GM18870 (cell line): ENCODE results near the gene SOX9.
"Not testable (repeated sequence)": the region's sequence is repeated elsewhere in the genome, so short reads cannot be mapped to it uniquely, and the experiment has no call there.

Source experiments
- ATAC-seq: cut with Tn5 transposase; IDR thresholded peaks from one replicate; pipeline ENCODE4 v1.9.1; 2021; ENCODE audit warnings: moderate library complexity; ENCODE audit not compliant: unreplicated experiment

SOX9 gene

DNA sequence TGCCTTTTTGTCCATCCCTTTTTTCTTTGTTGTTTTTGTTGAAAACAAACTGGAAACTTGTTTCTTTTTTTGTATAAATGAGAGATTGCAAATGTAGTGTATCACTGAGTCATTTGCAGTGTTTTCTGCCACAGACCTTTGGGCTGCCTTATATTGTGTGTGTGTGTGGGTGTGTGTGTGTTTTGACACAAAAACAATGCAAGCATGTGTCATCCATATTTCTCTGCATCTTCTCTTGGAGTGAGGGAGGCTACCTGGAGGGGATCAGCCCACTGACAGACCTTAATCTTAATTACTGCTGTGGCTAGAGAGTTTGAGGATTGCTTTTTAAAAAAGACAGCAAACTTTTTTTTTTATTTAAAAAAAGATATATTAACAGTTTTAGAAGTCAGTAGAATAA, 4.9 kb downstream of the SOX9 start:
- no peak for ATAC-seq

DNA sequence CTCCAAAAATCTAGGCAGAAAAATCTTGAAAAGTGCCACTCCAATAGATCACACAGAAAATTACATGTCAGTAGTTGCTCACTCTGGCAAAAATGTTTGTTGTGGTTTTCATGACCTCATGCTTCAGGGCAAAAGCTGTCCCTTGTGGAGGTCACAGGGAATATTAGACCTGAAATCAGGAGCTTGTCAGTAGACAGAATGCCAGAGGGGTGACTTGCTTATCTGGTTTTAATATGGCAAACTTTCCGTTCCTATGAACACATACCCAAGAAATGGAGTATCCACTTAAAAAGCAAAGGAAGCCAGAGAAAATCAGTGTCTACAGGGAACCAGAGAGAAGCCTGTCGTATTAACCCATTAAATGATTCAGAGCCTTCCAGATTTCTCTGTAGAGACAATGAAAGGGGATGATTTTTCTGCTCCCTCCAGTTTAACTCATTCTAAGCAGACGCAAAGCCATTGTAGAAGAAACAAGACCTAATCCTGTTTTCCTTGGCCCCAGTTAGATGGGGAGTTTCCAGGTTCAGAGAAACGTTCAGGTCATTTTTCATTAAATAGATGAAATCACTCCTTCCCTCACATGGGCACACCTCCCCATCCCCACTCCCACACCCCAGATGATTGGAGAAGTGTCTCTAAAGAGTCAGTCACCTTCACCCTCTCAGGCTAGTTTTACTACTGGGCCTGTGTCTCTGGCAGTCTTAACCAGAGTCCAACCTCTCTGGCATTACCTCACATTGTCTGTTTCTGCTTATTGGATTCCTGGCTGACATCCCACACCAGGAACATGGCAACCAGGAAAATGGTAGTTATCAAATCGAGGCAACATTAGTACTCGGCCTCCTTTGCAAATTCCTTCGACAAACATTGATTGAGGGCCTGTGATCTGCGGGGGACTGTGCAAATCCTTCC, 6.0 kb downstream of the SOX9 start:
- no peak for ATAC-seq

DNA sequence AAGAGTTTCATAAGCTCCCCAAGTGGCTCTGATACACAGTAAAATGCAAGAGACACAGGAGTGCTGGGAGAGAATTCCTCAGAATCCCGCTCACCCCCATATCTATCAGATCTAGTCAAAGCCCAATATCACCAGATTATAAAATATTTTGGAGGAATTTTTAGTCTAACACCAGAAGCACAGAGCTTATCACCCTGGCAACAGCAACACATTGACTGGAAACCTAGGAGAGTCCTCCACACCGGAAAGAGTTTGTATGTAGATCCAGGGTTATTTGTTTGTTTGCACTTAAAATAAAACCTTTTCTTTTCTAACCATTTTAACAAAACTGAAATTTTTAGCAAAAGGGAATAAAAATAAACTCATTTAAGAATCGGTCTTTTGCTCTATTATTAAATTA, 7.2 kb downstream of the SOX9 start:
- ATAC-seq, result no peak

DNA sequence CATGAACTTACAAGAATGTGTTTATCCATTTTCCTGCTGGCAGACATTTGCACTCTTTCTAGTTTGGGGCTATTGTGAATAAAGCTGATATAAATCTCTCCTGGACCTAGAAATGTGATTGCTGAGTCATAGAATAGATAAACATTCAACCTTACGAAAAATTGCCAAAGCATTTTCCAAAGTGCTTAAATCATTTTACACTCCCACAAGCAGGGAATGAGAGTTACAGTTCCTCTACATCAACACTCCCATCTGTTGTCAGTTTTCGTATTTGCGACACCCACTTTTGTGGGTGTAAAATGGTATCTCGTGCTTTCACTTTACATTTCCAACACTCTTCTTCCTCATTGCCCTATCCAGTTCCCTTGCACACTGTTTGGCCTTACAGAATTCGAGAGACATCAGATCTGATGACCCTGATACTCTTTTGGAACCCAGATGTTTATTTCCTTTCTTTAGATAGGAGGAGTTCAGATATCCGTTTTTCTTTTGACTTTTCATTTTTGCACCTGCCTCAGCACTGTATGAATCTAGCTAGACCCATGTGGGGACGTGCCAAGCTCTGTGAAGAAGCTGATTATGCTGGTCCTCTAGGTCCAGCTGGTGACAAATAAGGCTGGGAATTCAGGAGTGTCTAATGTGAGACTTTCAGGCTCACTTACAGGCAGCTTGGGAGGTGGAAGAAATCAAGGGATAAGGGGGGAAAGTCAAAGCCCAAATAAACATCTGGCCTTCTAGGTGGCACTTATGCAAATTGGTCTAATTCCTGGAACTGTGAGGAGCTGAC, 14.0 kb downstream of the SOX9 start:
- ATAC-seq, result no peak

DNA sequence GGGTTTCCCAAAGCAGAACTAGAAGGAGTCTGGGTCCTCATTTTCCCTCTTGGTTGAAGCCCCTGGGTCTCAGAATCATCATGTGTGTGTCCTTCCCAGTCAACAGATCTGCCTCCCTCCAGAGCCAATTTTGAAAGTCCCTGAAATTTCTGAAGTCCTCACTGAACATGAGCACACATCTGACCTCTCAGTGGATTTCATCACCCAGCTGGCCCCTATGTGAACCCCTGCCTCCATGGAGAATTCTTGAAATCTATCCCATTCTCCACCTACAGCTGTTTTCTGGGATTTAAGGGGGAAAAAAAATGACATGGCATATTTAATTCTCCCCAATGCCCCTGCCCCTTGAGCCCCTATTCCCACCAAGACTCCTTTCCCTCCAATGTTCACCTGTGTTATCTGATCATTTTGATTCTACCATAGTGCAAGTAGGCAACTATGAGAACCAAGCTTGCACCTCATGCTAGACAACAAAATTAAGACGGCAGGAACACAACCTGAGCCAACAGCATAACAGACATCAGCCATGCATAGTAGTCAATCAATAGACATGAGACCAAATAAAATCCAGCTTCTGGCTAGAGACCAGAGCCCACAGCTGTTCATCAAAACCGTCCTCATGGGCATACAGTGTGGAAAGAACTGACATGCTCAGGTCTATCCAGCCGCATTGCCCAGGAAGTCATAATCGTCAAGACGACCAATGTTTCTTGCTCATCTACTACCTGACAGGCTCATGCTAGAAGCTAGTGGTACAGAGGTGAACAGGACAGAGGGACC, 14.9 kb downstream of the SOX9 start:
- no peak for ATAC-seq

DNA sequence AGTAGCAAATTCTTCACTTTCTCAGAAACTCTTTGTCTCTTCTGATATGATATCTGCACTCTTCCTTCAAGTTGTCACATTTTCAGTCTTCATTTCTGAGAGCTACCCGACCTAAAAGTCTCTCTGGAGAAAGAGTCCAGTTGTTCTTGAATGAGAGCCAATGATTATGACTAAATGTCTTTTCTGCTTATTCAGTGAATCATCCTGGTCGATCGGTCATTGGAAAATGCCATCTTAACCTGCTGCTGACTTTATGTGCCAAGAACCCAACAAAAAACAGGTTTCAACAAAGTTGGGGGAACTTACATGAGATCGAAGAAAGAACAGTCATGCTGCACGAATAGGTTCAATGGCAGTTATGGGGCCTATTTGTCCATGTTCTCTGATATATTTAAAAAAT, 15.9 kb downstream of the SOX9 start:
- ATAC-seq, result no peak

DNA sequence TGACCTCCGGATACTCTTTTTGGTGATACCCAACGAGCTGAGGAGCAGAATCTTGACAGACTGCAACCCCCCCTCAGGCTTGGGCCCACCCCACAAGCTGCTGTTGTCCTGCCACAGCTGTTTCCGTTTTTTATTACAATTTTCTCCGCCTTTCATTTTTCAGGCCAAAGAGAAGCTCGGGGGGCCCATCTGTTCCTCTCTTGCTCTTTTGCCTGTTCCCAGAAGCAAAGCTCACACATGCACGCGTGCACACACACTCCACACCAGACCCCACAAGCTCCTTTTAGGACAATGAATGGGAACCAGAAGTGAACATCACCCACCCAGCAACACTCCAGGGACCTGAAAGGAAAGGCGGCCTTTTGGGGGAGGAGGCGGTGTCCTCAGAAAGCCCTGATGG, 16.3 kb downstream of the SOX9 start:
- ATAC-seq, result no peak

DNA sequence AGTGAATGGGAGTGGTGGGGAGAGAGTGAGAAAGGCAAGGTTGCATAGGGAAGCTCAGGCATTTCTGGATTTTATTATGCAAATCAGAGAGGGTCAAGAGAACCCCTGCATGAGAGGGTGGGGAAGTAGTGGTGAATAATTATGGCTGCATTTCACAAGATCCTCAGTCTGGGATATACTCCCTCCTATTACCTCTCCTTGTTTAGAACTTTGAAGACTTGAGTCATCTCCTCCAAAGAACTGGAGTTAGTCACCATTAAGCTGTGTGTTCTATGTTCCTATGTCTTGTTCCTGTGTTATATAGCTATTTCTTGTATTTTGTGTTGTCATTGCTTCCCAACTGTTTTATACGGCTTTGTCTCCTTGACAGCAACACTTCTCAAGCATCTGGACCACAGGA, 18.4 kb downstream of the SOX9 start:
- ATAC-seq, result no peak

DNA sequence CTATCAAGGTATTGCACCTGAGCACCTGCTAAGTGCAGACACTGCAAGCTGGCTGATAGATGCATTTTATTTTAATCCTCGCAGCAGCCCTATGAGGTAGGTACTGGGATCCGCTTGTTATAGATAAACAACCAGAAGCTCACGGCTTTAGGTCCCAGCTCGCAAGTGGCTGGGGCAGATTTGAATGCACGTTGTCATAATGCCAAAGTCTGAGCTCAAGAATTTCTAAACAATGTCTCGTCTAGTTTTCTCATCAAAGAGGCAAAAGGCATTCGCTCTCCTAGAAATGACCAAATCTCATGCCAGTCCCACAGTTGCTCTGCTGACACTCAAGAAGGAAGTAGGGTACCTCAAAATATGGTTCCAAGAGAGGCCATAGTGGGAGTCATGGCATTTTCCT, 20.5 kb downstream of the SOX9 start:
- no peak for ATAC-seq

DNA sequence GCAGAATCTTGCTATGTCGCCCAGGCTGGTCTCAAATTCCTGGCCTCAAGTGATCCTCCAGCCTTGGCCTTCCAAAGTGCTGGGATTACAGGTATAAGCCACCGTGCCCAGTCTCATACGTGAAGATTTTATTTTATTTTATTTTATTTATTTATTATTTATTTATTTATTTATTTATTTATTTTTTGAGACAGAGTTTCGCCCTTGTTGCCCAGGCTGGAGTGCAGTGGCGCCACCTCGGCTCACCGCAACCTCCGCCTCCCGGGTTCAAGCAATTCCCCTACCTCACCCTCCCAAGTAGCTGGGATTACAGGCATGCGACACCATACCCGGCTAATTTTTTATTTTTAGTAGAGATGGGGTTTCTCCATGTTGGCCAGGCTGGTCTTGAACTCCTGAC, 21.3 kb downstream of the SOX9 start:
- ATAC-seq, result not testable (repeated sequence)

DNA sequence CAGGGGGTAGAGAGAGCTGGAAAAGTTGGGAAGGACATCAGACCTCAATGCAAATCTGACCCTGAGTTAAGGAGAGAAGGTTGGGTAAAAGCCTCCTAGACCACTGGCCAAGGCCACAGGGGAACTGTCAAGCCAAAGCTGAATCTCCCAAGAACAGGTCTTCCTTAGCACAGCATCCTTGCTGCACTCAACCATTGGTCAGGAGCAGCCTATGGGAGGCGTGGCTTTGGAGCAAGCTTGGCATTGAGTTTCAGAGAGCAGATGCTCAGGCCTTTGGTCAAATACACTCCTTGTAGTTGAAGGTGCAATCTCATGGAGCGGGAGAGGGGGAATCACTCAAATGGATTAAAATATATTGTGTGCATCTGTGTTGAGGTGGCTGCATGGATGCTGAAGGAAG, 21.8 kb downstream of the SOX9 start:
- ATAC-seq, result no peak

DNA sequence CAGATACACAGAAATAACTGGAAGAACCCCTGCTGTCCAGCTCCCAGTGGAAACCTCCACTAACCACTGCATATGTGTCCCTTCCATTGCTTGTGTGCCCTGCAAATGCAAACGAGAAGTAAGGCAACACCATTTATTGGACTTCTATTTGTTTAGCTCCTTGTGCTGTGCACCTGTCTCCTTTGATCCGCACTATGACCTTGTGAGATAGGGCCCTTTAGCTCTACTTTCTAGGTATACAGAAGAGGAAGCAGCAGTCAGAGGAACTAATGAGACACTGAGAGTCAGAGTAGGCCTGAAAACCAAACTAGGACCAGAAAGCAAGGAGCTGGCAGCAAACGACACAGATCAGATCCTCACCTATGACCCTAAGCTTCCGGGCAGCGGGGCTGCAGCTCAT, 22.4 kb downstream of the SOX9 start:
- no peak for ATAC-seq

DNA sequence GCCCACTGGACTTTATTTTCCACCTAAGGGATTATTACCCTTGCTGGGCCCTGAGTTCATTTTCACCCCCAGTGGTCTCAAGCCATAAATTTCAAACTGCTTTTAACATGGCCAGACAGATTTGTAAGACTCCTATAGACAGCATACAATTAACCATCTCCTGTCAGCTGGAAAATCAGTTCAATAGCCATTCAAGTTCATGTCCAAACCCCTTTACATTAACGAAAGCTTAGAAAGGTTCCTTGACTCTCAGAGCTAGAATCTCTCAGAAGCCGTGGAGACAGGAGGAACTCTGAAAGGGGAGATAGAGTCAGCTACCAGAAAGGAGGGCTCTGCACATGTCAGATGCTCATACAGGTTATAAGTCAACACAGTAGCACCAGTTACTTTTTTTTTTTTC, 23.3 kb downstream of the SOX9 start:
- ATAC-seq, result no peak

DNA sequence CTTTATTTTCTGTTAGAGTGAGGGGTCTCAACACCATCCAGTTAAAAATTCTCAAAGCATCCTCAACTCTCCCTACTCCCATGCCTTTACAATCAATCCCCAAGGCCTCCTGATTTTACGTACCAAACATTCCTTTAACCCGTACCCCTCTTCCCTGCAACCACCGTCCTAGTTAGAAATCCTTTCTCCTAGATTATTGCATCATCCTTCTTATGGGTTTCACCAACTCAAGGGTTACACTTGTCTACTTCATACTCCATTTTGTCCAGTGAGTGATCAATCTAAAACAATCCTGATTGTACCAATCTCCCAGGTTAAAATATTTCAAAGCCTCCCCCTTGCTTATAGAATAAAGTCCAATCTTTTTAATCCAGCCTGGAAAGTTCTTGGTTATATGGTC, 24.7 kb downstream of the SOX9 start:
- ATAC-seq, result no peak

DNA sequence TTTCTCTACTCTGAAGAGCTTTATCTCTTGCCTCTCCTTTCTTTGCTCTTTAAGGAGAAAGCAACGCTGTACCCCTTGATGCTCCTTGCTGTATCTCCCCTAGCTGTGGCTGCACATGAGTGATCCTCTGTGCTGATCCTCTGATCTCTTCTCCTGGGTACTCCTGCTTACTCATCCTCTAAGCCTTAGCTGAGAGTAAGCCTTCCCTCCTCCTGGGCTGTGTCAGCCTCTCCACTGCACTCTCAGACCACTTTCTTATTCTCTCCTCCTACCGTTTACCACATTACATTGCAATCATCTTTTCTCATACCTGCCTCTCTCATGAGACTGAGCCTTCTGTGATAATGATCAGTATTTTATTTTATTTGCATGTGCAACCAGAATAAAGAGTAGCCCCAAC, 25.1 kb downstream of the SOX9 start:
- no peak for ATAC-seq

DNA sequence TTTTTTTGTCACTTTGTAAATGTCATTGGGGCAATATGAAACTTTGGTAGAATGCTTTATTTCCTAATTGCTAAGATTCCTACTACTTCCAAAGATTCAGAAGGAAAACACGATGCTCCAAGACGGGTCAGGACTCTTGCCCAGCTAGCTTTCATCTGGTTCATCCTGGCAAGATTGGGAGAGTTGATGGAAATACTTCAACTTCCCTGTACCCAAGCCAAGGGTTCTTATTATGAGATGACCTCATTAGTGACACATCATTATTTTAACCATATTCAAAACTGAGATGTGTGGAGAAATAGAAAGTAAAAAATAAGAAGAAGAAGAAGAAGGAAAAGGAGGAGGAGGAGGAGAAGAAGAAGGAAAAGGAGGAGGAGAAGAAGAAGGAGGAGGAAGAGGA, 25.6 kb downstream of the SOX9 start:
- ATAC-seq, result no peak

DNA sequence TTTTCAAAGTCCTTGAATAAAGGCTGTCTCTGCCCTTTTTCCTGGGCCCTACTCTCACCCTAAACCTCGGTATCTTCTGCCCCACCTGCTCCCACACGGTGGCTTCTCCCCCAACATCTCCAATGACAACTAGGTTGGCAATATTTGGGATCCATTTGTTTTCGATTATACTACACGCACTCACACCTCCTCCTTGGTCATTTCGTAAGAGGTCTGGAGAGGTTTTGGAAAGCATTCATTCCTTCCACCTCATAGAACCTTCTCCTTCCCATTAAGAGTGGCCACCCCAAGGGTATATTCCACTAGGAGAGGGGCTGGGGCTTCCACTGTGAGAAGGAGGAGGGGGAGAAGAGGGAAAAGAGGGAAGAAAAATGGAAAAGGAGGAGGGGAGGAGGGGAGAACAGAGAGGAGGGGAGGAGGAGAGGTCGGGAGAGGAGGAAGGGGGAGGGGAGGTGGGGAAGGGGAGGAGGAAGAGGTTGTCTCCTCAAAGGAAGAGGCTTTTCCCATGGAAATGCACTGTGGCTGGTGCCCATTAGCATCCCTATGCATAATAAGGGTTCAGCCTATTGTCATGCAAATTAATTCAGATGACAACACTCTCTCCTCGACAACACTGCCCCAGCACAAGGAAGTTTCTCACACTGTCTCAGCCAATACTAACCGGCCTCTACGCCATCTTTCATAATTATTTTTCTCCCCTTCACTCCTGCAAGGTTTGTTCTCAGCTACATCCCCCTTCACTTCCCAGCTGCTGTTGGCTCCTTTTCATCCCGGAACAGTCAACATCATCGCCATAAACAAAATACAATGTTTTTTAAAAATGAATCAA, 30.0 kb downstream of the SOX9 start:
- ATAC-seq, result no peak

DNA sequence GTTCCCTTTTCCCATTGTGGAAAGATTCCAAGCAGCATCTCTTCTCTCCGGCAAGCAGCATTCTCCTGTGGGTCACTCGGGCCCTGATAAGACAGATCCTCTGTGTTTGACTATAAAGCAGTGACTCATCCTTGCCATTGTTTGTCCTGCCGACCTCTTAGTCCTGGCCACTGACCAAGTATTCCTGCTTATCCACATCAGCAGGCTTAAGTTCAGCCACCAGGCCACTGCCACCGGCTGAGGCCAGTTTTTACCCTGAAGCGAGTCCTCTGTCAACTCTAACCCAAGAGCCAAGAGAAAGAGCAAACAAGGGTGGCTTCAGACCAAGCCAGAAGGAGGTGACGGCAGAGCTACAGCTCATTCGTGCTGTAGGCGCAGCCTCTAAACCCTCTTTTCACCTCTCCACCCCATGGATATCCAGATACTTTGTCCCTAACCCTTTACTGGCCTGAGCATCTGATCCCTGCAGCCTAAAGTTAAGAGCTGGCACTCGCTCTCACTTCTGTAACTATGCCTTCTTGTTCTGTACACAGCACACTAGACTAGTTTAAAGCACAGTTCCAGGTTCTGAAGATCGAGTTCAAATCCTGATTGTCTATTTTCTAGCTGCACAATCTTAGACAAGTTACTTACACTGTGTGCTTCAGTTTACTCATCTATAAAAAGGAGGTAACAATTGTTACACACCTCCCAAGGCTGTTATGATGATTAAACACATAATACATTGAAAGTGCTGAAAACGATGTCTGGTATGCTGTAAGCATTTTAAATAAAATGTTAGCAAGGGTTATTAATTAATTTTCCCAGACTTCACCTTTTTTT, 31.0 kb downstream of the SOX9 start:
- no peak for ATAC-seq

DNA sequence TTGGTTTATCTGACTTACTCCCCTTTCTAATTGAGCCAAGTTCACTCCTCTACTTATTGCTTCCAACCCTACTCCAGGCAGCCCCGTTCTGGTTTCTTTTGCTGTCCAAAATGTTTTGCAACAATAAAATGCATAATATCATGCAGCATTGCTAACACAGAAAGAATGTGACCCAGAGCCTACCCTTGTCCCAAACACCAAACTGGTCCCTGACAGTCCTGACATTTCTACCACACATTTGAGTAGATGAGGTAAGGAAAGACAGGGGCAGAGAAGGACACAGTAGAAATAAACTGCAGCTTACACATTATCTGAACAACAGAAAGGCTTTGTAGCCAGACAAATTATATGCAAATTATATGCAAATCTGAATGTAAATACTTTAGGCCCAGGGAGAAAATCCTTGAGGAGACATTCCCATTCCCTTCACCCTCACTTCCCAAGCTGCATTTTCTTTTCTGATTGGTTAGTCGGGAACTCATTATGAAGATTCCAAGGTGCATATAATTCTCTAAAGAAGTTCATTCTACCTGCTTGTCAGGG, 31.6 kb downstream of the SOX9 start:
- no peak for ATAC-seq
